HL-60 (cell line): Measurements from ENCODE around the gene TTF2.

Source experiments
- GABPA ChIP-seq: IDR thresholded peaks from 2 replicates; pipeline ENCODE4 v1.6.1; 2012; ENCODE audit warnings: low read depth
- TF ChIP-seq, protein P1 (sequence below): IDR thresholded peaks from one replicate; pipeline ENCODE4 v1.5.1; 2011; ENCODE audit warnings: low read length, control low read depth, inconsistent platforms; ENCODE audit not compliant: insufficient read depth
- TF ChIP-seq, protein P2 (sequence below): IDR thresholded peaks from 2 replicates; pipeline ENCODE4 v1.6.1; 2012; ENCODE audit warnings: low read depth; ENCODE audit not compliant: insufficient replicate concordance

DNA sequence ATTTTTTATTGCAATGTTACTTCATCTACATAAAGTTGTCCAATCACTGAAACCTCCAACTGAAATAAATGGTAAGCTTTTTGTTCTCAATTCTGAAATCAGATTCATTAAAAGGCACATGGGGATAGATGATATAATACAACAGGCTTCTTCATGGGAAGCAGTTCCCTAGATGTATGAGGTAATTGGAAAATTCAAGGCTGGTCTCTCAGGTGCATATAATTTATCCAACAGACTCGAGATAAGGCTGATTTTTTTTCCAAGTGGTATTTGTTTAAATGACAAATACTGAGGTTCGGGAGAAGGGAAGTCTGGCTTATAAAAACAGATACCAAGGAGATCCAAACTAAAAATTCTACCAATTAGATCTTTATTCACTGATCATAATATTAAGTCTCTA lies 47.2 kb downstream of the TTF2 start:
- TF ChIP-seq, protein P1, sequence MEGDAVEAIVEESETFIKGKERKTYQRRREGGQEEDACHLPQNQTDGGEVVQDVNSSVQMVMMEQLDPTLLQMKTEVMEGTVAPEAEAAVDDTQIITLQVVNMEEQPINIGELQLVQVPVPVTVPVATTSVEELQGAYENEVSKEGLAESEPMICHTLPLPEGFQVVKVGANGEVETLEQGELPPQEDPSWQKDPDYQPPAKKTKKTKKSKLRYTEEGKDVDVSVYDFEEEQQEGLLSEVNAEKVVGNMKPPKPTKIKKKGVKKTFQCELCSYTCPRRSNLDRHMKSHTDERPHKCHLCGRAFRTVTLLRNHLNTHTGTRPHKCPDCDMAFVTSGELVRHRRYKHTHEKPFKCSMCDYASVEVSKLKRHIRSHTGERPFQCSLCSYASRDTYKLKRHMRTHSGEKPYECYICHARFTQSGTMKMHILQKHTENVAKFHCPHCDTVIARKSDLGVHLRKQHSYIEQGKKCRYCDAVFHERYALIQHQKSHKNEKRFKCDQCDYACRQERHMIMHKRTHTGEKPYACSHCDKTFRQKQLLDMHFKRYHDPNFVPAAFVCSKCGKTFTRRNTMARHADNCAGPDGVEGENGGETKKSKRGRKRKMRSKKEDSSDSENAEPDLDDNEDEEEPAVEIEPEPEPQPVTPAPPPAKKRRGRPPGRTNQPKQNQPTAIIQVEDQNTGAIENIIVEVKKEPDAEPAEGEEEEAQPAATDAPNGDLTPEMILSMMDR: no peak
- TF ChIP-seq, protein P2, sequence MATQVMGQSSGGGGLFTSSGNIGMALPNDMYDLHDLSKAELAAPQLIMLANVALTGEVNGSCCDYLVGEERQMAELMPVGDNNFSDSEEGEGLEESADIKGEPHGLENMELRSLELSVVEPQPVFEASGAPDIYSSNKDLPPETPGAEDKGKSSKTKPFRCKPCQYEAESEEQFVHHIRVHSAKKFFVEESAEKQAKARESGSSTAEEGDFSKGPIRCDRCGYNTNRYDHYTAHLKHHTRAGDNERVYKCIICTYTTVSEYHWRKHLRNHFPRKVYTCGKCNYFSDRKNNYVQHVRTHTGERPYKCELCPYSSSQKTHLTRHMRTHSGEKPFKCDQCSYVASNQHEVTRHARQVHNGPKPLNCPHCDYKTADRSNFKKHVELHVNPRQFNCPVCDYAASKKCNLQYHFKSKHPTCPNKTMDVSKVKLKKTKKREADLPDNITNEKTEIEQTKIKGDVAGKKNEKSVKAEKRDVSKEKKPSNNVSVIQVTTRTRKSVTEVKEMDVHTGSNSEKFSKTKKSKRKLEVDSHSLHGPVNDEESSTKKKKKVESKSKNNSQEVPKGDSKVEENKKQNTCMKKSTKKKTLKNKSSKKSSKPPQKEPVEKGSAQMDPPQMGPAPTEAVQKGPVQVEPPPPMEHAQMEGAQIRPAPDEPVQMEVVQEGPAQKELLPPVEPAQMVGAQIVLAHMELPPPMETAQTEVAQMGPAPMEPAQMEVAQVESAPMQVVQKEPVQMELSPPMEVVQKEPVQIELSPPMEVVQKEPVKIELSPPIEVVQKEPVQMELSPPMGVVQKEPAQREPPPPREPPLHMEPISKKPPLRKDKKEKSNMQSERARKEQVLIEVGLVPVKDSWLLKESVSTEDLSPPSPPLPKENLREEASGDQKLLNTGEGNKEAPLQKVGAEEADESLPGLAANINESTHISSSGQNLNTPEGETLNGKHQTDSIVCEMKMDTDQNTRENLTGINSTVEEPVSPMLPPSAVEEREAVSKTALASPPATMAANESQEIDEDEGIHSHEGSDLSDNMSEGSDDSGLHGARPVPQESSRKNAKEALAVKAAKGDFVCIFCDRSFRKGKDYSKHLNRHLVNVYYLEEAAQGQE: no peak
- TF ChIP-seq GABPA: no peak
